ENCODE data around the gene GUCY2C.
"Not testable (repeated sequence)": the region's sequence is repeated elsewhere in the genome, so short reads cannot be mapped to it uniquely, and the experiment has no call there.

The GUCY2C gene

GRCh38 chr12:14696265-14696741 is at the start of gene GUCY2C:
Gene GUCY2C, minus strand, starts transcription at chr12:14696599. Its CDS starts 151 bp downstream, at chr12:14696448.
- DNase-seq: no peak

- no peak for DNase-seq
Measured at GRCh38 chr12:14743061-14743460, 46.7 kb upstream of the GUCY2C start.

GRCh38 chr12:14741942-14742341 is 45.5 kb upstream of the GUCY2C start:
- DNase-seq: no peak

GRCh38 chr12:14741153-14741552 is 44.8 kb upstream of the GUCY2C start:
- no peak for DNase-seq

GRCh38 chr12:14736441-14736840 is 40.0 kb upstream of the GUCY2C start:
- not testable (repeated sequence) for DNase-seq

- DNase-seq: no peak
Measured at GRCh38 chr12:14731821-14732220, 35.4 kb upstream of the GUCY2C start.

GRCh38 chr12:14729586-14729985 is 33.2 kb upstream of the GUCY2C start:
- no peak for DNase-seq

GRCh38 chr12:14723763-14724162 is 27.4 kb upstream of the GUCY2C start:
- peak; percentile 20 for DNase-seq

- no peak for DNase-seq
Measured at GRCh38 chr12:14716848-14717444, 20.5 kb upstream of the GUCY2C start.

GRCh38 chr12:14714437-14714836 is 18.0 kb upstream of the GUCY2C start:
- peak; percentile 13 for DNase-seq

- no peak for DNase-seq
Measured at GRCh38 chr12:14710632-14711320, 14.4 kb upstream of the GUCY2C start.

- no peak for DNase-seq
Measured at GRCh38 chr12:14701809-14702568, 5.6 kb upstream of the GUCY2C start.

GRCh38 chr12:14700935-14701334 is 4.5 kb upstream of the GUCY2C start:
- no peak for DNase-seq

- DNase-seq: no peak
Measured at GRCh38 chr12:14699923-14700322, 3.5 kb upstream of the GUCY2C start.

GRCh38 chr12:14698555-14698954 is 2.2 kb upstream of the GUCY2C start:
- DNase-seq: no peak

- no peak for DNase-seq
Measured at GRCh38 chr12:14695715-14696141, 671 bp downstream of the GUCY2C start.

- no peak for DNase-seq
Measured at GRCh38 chr12:14694970-14695369, 1.4 kb downstream of the GUCY2C start.

GRCh38 chr12:14694145-14694714 is 2.2 kb downstream of the GUCY2C start:
- no peak for DNase-seq

GRCh38 chr12:14693116-14693515 is 3.3 kb downstream of the GUCY2C start:
- DNase-seq: no peak

GRCh38 chr12:14691560-14691959 is 4.8 kb downstream of the GUCY2C start:
- no peak for DNase-seq

- no peak for DNase-seq
Measured at GRCh38 chr12:14689996-14690395, 6.4 kb downstream of the GUCY2C start.

- DNase-seq: no peak
Measured at GRCh38 chr12:14689144-14689543, 7.3 kb downstream of the GUCY2C start.

GRCh38 chr12:14682231-14682630 is 14.2 kb downstream of the GUCY2C start:
- DNase-seq: not testable (repeated sequence)

Measured in NCI-H2029 (cell line).